WTC11 (cell line): ENCODE results near the gene LRRC70. TPM values are rescaled to one million over a fixed set of nuclear protein-coding genes. Genes with fewer than 3 reads are reported as not detected.

Source experiments
- ATAC-seq: fragments of 200-7000 bp; cut with Tn5 transposase; 2 replicates; pipeline ENCODE4 v1.10.0; 2021; ENCODE audit warnings: mild to moderate bottlenecking, moderate library complexity
- CTCF ChIA-PET: fragments of 300-600 bp; sonication (Branson Sonifier 250); formaldehyde crosslinking; loops from one replicate; lab custom pipeline; 2021; ENCODE audit warnings: antibody characterized with exemption; lab: Charles Lee
- POLR2A ChIA-PET: fragments of 350-600 bp; sonication (Branson Sonifier 250); formaldehyde crosslinking; loops from one replicate; lab custom pipeline; 2021; ENCODE audit warnings: antibody characterized with exemption; lab: Charles Lee
- DNase-seq: peaks from one replicate; pipeline ENCODE4 v3.0.0; 2021; ENCODE audit warnings: low spot score
- H3K27ac Mint-ChIP-seq: 2 replicates; pipeline ENCODE4 v1.8.0; 2021; ENCODE audit warnings: mixed read lengths
- H3K27me3 Mint-ChIP-seq: 2 replicates; pipeline ENCODE4 v1.8.0; 2021; ENCODE audit warnings: low read depth, mild to moderate bottlenecking, moderate library complexity, mixed read lengths
- H3K36me3 Mint-ChIP-seq: 2 replicates; pipeline ENCODE4 v1.8.0; 2021; ENCODE audit warnings: mixed read lengths
- H3K4me1 Mint-ChIP-seq: 2 replicates; pipeline ENCODE4 v1.8.0; 2022; ENCODE audit warnings: mixed read lengths
- H3K4me3 Mint-ChIP-seq: 2 replicates; pipeline ENCODE4 v1.8.0; 2021; ENCODE audit warnings: mild to moderate bottlenecking, moderate library complexity, mixed read lengths
- H3K9me3 Mint-ChIP-seq: 2 replicates; pipeline ENCODE4 v1.8.0; 2021; ENCODE audit warnings: mixed read lengths
- CBFB ChIP-seq: sonication (generic); formaldehyde crosslinking; IDR thresholded peaks from 2 replicates; pipeline ENCODE4 v1.8.1; 2022; ENCODE audit warnings: mild to moderate bottlenecking, low read depth, missing genetic modification reagents
- HMGA2 ChIP-seq: fragments of 250-450 bp; sonication (Bioruptor Pico); IDR thresholded peaks from 2 replicates; pipeline ENCODE4 v1.4.0; 2021; ENCODE audit warnings: mild to moderate bottlenecking, moderate library complexity
- MXD4 ChIP-seq: fragments of 250-450 bp; sonication (Bioruptor Pico); IDR thresholded peaks from 2 replicates; pipeline ENCODE4 v1.8.0; 2021; ENCODE audit warnings: mild to moderate bottlenecking, moderate library complexity, borderline replicate concordance
- NR1H2 ChIP-seq: sonication (generic); formaldehyde crosslinking; IDR thresholded peaks from 2 replicates; pipeline ENCODE4 v1.9.0; 2021; ENCODE audit warnings: mild to moderate bottlenecking, moderate library complexity, missing genetic modification reagents
- RELA ChIP-seq: sonication (generic); formaldehyde crosslinking; IDR thresholded peaks from 2 replicates; pipeline ENCODE4 v1.8.1; 2022; ENCODE audit warnings: missing genetic modification reagents, mild to moderate bottlenecking, borderline replicate concordance
- RORB ChIP-seq: fragments of 250-450 bp; sonication (Bioruptor Pico); IDR thresholded peaks from 2 replicates; pipeline ENCODE4 v1.9.0; 2021; ENCODE audit warnings: mild to moderate bottlenecking
- TP53 ChIP-seq: sonication (generic); formaldehyde crosslinking; IDR thresholded peaks from 2 replicates; pipeline ENCODE4 v1.8.1; 2023; ENCODE audit warnings: mild to moderate bottlenecking, missing genetic modification reagents
- ZNF671 ChIP-seq: fragments of 250-450 bp; sonication (Bioruptor Pico); IDR thresholded peaks from 2 replicates; pipeline ENCODE4 v1.8.0; 2021; ENCODE audit warnings: mild to moderate bottlenecking
- total RNA-seq: library from RNA; stranded (reverse); gene quantifications from 3 replicates; pipeline ENCODE4 v1.2.3, GENCODE V29; 2021
- TF ChIP-seq, protein P1 (sequence below): sonication (generic); formaldehyde crosslinking; IDR thresholded peaks from 2 replicates; pipeline ENCODE4 v1.8.1; 2022; ENCODE audit warnings: low read depth, mild to moderate bottlenecking, moderate library complexity, missing genetic modification reagents, borderline replicate concordance
- TF ChIP-seq, protein P2 (sequence below): fragments of 250-450 bp; sonication (Bioruptor Pico); IDR thresholded peaks from 2 replicates; pipeline ENCODE4 v1.9.0; 2021; ENCODE audit warnings: mild to moderate bottlenecking
- TF ChIP-seq, protein P3 (sequence below): sonication (generic); formaldehyde crosslinking; IDR thresholded peaks from 2 replicates; pipeline ENCODE4 v1.8.0; 2023; ENCODE audit warnings: missing genetic modification reagents, mild to moderate bottlenecking, borderline replicate concordance
- TF ChIP-seq, protein P4 (sequence below): sonication (generic); formaldehyde crosslinking; IDR thresholded peaks from 2 replicates; pipeline ENCODE4 v1.8.1; 2023; ENCODE audit warnings: mild to moderate bottlenecking, missing genetic modification reagents, moderate library complexity
- TF ChIP-seq, protein P5 (sequence below): sonication (generic); formaldehyde crosslinking; IDR thresholded peaks from 2 replicates; pipeline ENCODE4 v1.8.0; 2022; ENCODE audit warnings: mild to moderate bottlenecking, missing genetic modification reagents
- TF ChIP-seq, protein P6 (sequence below): sonication (generic); formaldehyde crosslinking; IDR thresholded peaks from 2 replicates; pipeline ENCODE4 v1.8.1; 2022; ENCODE audit warnings: missing genetic modification reagents, borderline replicate concordance
- TF ChIP-seq, protein P7 (sequence below): sonication (generic); formaldehyde crosslinking; IDR thresholded peaks from 2 replicates; pipeline ENCODE4 v1.8.1; 2023; ENCODE audit warnings: mild to moderate bottlenecking, moderate library complexity, missing genetic modification reagents

The LRRC70 gene
- total RNA-seq, 1 experiment from 2014 or later = 0.37 TPM

DNA sequence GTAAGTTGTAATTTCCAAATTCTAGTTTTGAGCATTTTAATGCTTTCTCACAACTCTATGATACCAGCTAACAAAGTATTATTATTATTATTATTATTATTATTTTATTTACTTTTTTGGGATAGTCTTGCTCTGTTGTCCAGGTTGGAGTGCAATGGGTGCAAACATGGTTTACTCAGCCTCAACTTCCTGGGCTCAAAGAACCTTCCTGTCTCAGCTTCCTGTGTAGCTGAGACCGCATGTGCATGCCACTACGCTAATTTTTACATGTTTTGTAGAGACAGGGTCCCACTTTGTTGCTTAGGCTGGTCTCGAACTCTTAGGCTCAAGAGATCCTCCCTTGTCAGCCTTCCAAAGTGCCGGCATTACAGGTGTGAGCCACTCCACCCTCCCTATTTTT lies 27.0 kb downstream of the LRRC70 start:
- H3K27me3 Mint-ChIP-seq = no peaks in the 10 kb centered on the region
- H3K4me3 Mint-ChIP-seq = no peak overlapping the region
- 0 out of 2 replicates have a peak, but pooled peaks have one; percentile 7 for TF ChIP-seq HMGA2 (CRISPR knock-in tag)
- TF ChIP-seq, protein P1, sequence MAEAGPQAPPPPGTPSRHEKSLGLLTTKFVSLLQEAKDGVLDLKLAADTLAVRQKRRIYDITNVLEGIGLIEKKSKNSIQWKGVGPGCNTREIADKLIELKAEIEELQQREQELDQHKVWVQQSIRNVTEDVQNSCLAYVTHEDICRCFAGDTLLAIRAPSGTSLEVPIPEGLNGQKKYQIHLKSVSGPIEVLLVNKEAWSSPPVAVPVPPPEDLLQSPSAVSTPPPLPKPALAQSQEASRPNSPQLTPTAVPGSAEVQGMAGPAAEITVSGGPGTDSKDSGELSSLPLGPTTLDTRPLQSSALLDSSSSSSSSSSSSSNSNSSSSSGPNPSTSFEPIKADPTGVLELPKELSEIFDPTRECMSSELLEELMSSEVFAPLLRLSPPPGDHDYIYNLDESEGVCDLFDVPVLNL (CRISPR knock-in tag) = no peak
- ChIA-PET POLR2A (no interaction called here), CTCF (no interaction called here)
- no peaks in the 10 kb centered on the region for H3K9me3 Mint-ChIP-seq
- no peaks in the 10 kb centered on the region for H3K4me1 Mint-ChIP-seq
- H3K27ac Mint-ChIP-seq = no peak overlapping the region
- ATAC-seq (no peak), DNase-seq (no peak)
- H3K36me3 Mint-ChIP-seq = peaks cover 7% of the 10 kb centered on the region

DNA sequence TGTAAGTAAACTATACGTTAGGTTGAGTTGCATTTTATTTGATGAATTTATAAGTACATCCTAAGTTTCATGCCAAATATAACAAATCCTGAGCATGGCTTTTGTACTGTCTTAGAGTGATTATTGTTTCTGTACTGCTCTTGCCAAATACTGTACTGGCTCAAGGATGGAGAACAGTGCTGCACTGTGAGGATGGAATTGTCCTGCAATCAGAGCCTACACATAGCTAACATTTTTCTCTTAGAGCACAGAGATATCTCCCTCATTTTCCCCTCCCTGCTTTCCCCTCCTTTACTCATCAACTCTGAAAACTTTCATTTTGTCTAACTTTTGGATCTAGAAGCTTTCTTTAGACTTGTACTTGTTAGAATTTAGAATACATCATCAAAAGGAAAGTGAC lies 28.3 kb downstream of the LRRC70 start:
- CTCF ChIA-PET = no interaction called here
- TF ChIP-seq, protein P2, sequence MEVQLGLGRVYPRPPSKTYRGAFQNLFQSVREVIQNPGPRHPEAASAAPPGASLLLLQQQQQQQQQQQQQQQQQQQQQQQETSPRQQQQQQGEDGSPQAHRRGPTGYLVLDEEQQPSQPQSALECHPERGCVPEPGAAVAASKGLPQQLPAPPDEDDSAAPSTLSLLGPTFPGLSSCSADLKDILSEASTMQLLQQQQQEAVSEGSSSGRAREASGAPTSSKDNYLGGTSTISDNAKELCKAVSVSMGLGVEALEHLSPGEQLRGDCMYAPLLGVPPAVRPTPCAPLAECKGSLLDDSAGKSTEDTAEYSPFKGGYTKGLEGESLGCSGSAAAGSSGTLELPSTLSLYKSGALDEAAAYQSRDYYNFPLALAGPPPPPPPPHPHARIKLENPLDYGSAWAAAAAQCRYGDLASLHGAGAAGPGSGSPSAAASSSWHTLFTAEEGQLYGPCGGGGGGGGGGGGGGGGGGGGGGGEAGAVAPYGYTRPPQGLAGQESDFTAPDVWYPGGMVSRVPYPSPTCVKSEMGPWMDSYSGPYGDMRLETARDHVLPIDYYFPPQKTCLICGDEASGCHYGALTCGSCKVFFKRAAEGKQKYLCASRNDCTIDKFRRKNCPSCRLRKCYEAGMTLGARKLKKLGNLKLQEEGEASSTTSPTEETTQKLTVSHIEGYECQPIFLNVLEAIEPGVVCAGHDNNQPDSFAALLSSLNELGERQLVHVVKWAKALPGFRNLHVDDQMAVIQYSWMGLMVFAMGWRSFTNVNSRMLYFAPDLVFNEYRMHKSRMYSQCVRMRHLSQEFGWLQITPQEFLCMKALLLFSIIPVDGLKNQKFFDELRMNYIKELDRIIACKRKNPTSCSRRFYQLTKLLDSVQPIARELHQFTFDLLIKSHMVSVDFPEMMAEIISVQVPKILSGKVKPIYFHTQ (CRISPR knock-in tag) = no peak
- TF ChIP-seq, protein P3, sequence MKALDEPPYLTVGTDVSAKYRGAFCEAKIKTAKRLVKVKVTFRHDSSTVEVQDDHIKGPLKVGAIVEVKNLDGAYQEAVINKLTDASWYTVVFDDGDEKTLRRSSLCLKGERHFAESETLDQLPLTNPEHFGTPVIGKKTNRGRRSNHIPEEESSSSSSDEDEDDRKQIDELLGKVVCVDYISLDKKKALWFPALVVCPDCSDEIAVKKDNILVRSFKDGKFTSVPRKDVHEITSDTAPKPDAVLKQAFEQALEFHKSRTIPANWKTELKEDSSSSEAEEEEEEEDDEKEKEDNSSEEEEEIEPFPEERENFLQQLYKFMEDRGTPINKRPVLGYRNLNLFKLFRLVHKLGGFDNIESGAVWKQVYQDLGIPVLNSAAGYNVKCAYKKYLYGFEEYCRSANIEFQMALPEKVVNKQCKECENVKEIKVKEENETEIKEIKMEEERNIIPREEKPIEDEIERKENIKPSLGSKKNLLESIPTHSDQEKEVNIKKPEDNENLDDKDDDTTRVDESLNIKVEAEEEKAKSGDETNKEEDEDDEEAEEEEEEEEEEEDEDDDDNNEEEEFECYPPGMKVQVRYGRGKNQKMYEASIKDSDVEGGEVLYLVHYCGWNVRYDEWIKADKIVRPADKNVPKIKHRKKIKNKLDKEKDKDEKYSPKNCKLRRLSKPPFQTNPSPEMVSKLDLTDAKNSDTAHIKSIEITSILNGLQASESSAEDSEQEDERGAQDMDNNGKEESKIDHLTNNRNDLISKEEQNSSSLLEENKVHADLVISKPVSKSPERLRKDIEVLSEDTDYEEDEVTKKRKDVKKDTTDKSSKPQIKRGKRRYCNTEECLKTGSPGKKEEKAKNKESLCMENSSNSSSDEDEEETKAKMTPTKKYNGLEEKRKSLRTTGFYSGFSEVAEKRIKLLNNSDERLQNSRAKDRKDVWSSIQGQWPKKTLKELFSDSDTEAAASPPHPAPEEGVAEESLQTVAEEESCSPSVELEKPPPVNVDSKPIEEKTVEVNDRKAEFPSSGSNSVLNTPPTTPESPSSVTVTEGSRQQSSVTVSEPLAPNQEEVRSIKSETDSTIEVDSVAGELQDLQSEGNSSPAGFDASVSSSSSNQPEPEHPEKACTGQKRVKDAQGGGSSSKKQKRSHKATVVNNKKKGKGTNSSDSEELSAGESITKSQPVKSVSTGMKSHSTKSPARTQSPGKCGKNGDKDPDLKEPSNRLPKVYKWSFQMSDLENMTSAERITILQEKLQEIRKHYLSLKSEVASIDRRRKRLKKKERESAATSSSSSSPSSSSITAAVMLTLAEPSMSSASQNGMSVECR = no peak
- TF ChIP-seq, protein P4, sequence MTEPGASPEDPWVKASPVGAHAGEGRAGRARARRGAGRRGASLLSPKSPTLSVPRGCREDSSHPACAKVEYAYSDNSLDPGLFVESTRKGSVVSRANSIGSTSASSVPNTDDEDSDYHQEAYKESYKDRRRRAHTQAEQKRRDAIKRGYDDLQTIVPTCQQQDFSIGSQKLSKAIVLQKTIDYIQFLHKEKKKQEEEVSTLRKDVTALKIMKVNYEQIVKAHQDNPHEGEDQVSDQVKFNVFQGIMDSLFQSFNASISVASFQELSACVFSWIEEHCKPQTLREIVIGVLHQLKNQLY = no peak
- TF ChIP-seq NR1H2 (CRISPR knock-in tag) (no peak), CBFB (CRISPR knock-in tag) (no peak), RELA (CRISPR knock-in tag) (no peak)
- TF ChIP-seq, protein P5, sequence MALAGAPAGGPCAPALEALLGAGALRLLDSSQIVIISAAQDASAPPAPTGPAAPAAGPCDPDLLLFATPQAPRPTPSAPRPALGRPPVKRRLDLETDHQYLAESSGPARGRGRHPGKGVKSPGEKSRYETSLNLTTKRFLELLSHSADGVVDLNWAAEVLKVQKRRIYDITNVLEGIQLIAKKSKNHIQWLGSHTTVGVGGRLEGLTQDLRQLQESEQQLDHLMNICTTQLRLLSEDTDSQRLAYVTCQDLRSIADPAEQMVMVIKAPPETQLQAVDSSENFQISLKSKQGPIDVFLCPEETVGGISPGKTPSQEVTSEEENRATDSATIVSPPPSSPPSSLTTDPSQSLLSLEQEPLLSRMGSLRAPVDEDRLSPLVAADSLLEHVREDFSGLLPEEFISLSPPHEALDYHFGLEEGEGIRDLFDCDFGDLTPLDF (CRISPR knock-in tag) = no peak

DNA sequence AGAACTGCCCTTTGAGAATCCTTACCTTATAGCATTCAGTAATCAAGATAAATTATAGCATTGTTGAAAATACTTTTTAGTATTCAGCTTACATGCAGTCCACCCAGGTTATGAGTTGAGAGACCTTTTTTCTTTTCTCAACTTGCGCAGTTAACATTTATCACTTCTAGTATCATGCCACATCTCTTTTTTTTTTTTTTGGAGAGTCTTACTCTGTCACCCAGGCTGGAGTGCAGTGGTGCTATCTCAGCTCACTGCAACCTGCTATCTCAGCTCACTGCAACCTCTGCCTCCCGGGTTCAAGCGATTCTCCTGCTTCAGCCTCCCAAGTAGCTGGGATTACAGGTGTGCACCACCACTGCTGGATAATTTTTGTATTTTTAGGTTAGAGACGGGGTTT lies 29.0 kb downstream of the LRRC70 start:
- Mint-ChIP-seq H3K27ac (no peak overlapping the region), H3K4me3 (no peak overlapping the region), H3K36me3 (peaks cover 7% of the 10 kb centered on the region), H3K9me3 (no peaks in the 10 kb centered on the region), H3K4me1 (no peaks in the 10 kb centered on the region), H3K27me3 (no peaks in the 10 kb centered on the region)
- ATAC-seq (no peak), DNase-seq (no peak)
- TF ChIP-seq RORB (CRISPR knock-in tag) = no peak
- TF ChIP-seq, protein P6, sequence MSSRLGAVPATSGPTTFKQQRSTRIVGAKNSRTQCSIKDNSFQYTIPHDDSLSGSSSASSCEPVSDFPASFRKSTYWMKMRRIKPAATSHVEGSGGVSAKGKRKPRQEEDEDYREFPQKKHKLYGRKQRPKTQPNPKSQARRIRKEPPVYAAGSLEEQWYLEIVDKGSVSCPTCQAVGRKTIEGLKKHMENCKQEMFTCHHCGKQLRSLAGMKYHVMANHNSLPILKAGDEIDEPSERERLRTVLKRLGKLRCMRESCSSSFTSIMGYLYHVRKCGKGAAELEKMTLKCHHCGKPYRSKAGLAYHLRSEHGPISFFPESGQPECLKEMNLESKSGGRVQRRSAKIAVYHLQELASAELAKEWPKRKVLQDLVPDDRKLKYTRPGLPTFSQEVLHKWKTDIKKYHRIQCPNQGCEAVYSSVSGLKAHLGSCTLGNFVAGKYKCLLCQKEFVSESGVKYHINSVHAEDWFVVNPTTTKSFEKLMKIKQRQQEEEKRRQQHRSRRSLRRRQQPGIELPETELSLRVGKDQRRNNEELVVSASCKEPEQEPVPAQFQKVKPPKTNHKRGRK (CRISPR knock-in tag) = no peak
- no peak for TF ChIP-seq ZNF671 (CRISPR knock-in tag)
- TF ChIP-seq TP53 (CRISPR knock-in tag) = no peak
- TF ChIP-seq MXD4 = no peak
- TF ChIP-seq, protein P7, sequence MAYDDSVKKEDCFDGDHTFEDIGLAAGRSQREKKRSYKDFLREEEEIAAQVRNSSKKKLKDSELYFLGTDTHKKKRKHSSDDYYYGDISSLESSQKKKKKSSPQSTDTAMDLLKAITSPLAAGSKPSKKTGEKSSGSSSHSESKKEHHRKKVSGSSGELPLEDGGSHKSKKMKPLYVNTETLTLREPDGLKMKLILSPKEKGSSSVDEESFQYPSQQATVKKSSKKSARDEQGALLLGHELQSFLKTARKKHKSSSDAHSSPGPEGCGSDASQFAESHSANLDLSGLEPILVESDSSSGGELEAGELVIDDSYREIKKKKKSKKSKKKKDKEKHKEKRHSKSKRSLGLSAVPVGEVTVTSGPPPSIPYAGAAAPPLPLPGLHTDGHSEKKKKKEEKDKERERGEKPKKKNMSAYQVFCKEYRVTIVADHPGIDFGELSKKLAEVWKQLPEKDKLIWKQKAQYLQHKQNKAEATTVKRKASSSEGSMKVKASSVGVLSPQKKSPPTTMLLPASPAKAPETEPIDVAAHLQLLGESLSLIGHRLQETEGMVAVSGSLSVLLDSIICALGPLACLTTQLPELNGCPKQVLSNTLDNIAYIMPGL (CRISPR knock-in tag) = no peak
- no peak for TF ChIP-seq HMGA2 (CRISPR knock-in tag)
- POLR2A ChIA-PET = no interaction called here
- CTCF ChIA-PET = no interaction called here

More for the DNA sequence above, 28.3 kb downstream of the LRRC70 start:
- POLR2A ChIA-PET = no interaction called here
- Mint-ChIP-seq H3K27ac (no peak overlapping the region), H3K36me3 (peaks cover 7% of the 10 kb centered on the region), H3K9me3 (no peaks in the 10 kb centered on the region), H3K4me1 (no peaks in the 10 kb centered on the region), H3K4me3 (no peak overlapping the region), H3K27me3 (no peaks in the 10 kb centered on the region)
- DNase-seq (no peak), ATAC-seq (no peak; the same call in 1 of the 2 replicates)
